GM10248 (cell line): ENCODE measurements around the gene KCNIP4.
"Not testable (repeated sequence)": the region's sequence is repeated elsewhere in the genome, so short reads cannot be mapped to it uniquely, and the experiment has no call there.

Source experiments
- CTCF ChIA-PET: fragments of 300-600 bp; sonication (Branson Sonifier 250); formaldehyde crosslinking; extraction: SDS; loops from one replicate; lab custom pipeline; 2021; ENCODE audit warnings: antibody characterized with exemption; lab: Yijun Ruan, JAX
- POLR2A ChIA-PET: fragments of 350-650 bp; sonication (Branson Sonifier 250); formaldehyde crosslinking; extraction: SDS; loops from one replicate; lab custom pipeline; 2020; ENCODE audit warnings: antibody characterized with exemption; lab: Yijun Ruan, JAX
- DNase-seq: peaks from one replicate; pipeline ENCODE4 v3.0.0; 2012; ENCODE audit errors: extremely low spot score
- CTCF ChIP-seq: IDR thresholded peaks from 2 replicates; pipeline ENCODE4 v1.5.1; 2012; ENCODE audit warnings: mild to moderate bottlenecking, low read depth; ENCODE audit errors: extremely low read depth, missing control alignments, control extremely low read depth

The KCNIP4 gene

GRCh38 chr4:21948347-21949072 lies at the start of gene KCNIP4:
Gene KCNIP4, minus strand, starts transcription at chr4:21948772.
- ChIA-PET CTCF (no interaction called here), POLR2A (no interaction called here)
- TF ChIP-seq CTCF: no peak
- DNase-seq: peak; percentile 23

- CTCF ChIA-PET, DNase-seq, POLR2A ChIA-PET: not testable (repeated sequence)
Measured at GRCh38 chr4:21996618-21997017, 48.0 kb upstream of the KCNIP4 start.

- CTCF ChIA-PET: no interaction called here
- TF ChIP-seq CTCF: no peak
- no peak for DNase-seq
- POLR2A ChIA-PET: no interaction called here
Measured at GRCh38 chr4:21992330-21992729, 43.8 kb upstream of the KCNIP4 start.

- CTCF ChIA-PET: no interaction called here
Measured at GRCh38 chr4:21991562-21991961, 43.0 kb upstream of the KCNIP4 start.

GRCh38 chr4:21991050-21991449 lies 42.5 kb upstream of the KCNIP4 start:
- ChIA-PET CTCF (no interaction called here), POLR2A (no interaction called here)
- TF ChIP-seq CTCF: no peak
- no peak for DNase-seq

More at GRCh38 chr4:21991562-21991961, 43.0 kb upstream of the KCNIP4 start:
- DNase-seq: no peak
- POLR2A ChIA-PET: no interaction called here
- TF ChIP-seq CTCF: no peak

GRCh38 chr4:21989351-21989750 lies 40.8 kb upstream of the KCNIP4 start:
- no peak for TF ChIP-seq CTCF
- DNase-seq: no peak
- CTCF ChIA-PET: no interaction called here
- POLR2A ChIA-PET: no interaction called here

GRCh38 chr4:21986307-21986706 lies 37.7 kb upstream of the KCNIP4 start:
- no peak for DNase-seq
- POLR2A ChIA-PET: no interaction called here
- TF ChIP-seq CTCF: no peak
- CTCF ChIA-PET: no interaction called here
